ENCODE measurements around the gene RNFT1. TPM values are rescaled to one million over a fixed set of nuclear protein-coding genes. Genes with fewer than 3 reads are reported as not detected.
"Not testable (repeated sequence)": the region's sequence is repeated elsewhere in the genome, so short reads cannot be mapped to it uniquely, and the experiment has no call there.

The RNFT1 gene
- total RNA-seq, 1 donor from 2014 or later, result 30.1 TPM

- DNase-seq (ENCODE audit: low spot score, unreplicated experiment), result no peak
- TF ChIP-seq, protein P1, sequence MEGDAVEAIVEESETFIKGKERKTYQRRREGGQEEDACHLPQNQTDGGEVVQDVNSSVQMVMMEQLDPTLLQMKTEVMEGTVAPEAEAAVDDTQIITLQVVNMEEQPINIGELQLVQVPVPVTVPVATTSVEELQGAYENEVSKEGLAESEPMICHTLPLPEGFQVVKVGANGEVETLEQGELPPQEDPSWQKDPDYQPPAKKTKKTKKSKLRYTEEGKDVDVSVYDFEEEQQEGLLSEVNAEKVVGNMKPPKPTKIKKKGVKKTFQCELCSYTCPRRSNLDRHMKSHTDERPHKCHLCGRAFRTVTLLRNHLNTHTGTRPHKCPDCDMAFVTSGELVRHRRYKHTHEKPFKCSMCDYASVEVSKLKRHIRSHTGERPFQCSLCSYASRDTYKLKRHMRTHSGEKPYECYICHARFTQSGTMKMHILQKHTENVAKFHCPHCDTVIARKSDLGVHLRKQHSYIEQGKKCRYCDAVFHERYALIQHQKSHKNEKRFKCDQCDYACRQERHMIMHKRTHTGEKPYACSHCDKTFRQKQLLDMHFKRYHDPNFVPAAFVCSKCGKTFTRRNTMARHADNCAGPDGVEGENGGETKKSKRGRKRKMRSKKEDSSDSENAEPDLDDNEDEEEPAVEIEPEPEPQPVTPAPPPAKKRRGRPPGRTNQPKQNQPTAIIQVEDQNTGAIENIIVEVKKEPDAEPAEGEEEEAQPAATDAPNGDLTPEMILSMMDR (IDR thresholded peaks at IDR 0.05; ENCODE audit: unreplicated experiment), result no peak
- Mint-ChIP-seq H3K9me3 (ENCODE audit: low read depth) (no peaks in the 10 kb centered on the region), H3K27me3 (no peaks in the 10 kb centered on the region), H3K4me1 (ENCODE audit: low read depth) (no peaks in the 10 kb centered on the region), H3K36me3 (ENCODE audit: insufficient read depth) (peaks cover 14% of the 10 kb centered on the region), H3K4me3 (ENCODE audit: low read depth) (no peak overlapping the region), H3K27ac (no peak overlapping the region)
Observed at GRCh38 chr17:59950049-59950448, 14.5 kb downstream of the RNFT1 start.

- H3K4me3 Mint-ChIP-seq (ENCODE audit: low read depth), result not testable (repeated sequence)
- H3K36me3 Mint-ChIP-seq (ENCODE audit: insufficient read depth), result peaks cover 12% of the 10 kb centered on the region
Observed at GRCh38 chr17:59947310-59947709, 17.2 kb downstream of the RNFT1 start.

DNA sequence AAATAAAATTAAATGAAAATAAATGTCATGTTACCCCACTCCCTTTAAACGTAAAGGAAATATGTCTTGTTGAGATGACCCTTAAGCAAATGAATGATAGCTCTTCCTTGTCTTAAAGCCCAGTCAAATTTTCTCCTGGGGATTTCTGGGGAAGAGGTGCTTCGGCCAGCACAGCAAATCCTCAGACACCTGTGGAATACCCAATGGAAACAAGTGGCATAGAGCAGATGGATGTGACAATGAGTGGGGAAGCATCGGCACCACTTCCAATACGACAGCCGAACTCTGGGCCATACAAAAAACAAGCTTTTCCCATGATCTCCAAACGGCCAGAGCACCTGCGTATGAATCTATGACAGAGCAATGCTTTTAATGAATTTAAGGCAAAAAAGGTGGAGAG is 18.1 kb downstream of the RNFT1 start:
- peaks cover 12% of the 10 kb centered on the region for H3K36me3 Mint-ChIP-seq (ENCODE audit: insufficient read depth)
- H3K27ac Mint-ChIP-seq; H3K4me1 Mint-ChIP-seq (ENCODE audit: low read depth); H3K9me3 Mint-ChIP-seq (ENCODE audit: low read depth); H3K4me3 Mint-ChIP-seq (ENCODE audit: low read depth); H3K27me3 Mint-ChIP-seq; DNase-seq (ENCODE audit: low spot score, unreplicated experiment): not testable (repeated sequence)

More at GRCh38 chr17:59947310-59947709, 17.2 kb downstream of the RNFT1 start:
- not testable (repeated sequence) for H3K9me3 Mint-ChIP-seq (ENCODE audit: low read depth); H3K27me3 Mint-ChIP-seq; H3K4me1 Mint-ChIP-seq (ENCODE audit: low read depth); DNase-seq (ENCODE audit: low spot score, unreplicated experiment)
- H3K27ac Mint-ChIP-seq, result peak overlapping the region; percentile 29

DNA sequence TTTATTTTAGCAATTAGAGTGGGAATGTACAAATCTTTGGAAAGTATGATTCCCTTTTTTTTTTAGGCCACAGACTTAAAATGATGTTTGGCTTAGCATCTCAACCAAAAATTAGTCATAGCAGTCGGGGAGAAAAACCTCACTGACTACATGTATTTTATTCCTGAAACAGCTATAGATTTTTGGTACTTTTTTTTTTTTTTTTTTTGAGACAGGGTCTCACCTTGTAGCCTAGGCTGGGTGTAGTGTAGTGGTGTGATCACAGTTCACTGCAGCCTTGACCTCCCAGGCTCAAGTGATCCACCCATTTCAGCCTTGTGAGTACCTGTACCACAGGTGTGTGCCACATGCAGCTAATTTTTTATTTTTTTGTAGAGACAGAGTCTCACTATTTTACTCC is 23.4 kb downstream of the RNFT1 start:
- H3K4me1 Mint-ChIP-seq (ENCODE audit: low read depth), result no peaks in the 10 kb centered on the region
- peaks cover 15% of the 10 kb centered on the region for H3K36me3 Mint-ChIP-seq (ENCODE audit: insufficient read depth)
- no peak overlapping the region for H3K4me3 Mint-ChIP-seq (ENCODE audit: low read depth)
- DNase-seq (ENCODE audit: low spot score, unreplicated experiment), result no peak
- TF ChIP-seq, protein P1 (IDR thresholded peaks at IDR 0.05; ENCODE audit: unreplicated experiment), result no peak
- H3K27me3 Mint-ChIP-seq, result no peaks in the 10 kb centered on the region
- H3K9me3 Mint-ChIP-seq (ENCODE audit: low read depth), result no peaks in the 10 kb centered on the region
- H3K27ac Mint-ChIP-seq, result no peak overlapping the region

- not testable (repeated sequence) for H3K27me3 Mint-ChIP-seq; H3K4me1 Mint-ChIP-seq (ENCODE audit: low read depth); H3K27ac Mint-ChIP-seq; H3K4me3 Mint-ChIP-seq (ENCODE audit: low read depth); DNase-seq (ENCODE audit: low spot score, unreplicated experiment); H3K9me3 Mint-ChIP-seq (ENCODE audit: low read depth)
- peaks cover 14% of the 10 kb centered on the region for H3K36me3 Mint-ChIP-seq (ENCODE audit: insufficient read depth)
Observed at GRCh38 chr17:59940697-59941096, 23.8 kb downstream of the RNFT1 start.

- H3K9me3 Mint-ChIP-seq (ENCODE audit: low read depth); H3K27me3 Mint-ChIP-seq; H3K4me1 Mint-ChIP-seq (ENCODE audit: low read depth); DNase-seq (ENCODE audit: low spot score, unreplicated experiment); H3K4me3 Mint-ChIP-seq (ENCODE audit: low read depth); H3K27ac Mint-ChIP-seq: not testable (repeated sequence)
- peaks cover 21% of the 10 kb centered on the region for H3K36me3 Mint-ChIP-seq (ENCODE audit: insufficient read depth)
Observed at GRCh38 chr17:59933317-59933716, 31.2 kb downstream of the RNFT1 start.

GRCh38 chr17:59930768-59931167 is 33.8 kb downstream of the RNFT1 start:
- H3K36me3 Mint-ChIP-seq (ENCODE audit: insufficient read depth), result peaks cover 17% of the 10 kb centered on the region
- H3K4me3 Mint-ChIP-seq (ENCODE audit: low read depth); H3K27me3 Mint-ChIP-seq; DNase-seq (ENCODE audit: low spot score, unreplicated experiment); H3K27ac Mint-ChIP-seq; H3K9me3 Mint-ChIP-seq (ENCODE audit: low read depth); H3K4me1 Mint-ChIP-seq (ENCODE audit: low read depth): not testable (repeated sequence)

DNA sequence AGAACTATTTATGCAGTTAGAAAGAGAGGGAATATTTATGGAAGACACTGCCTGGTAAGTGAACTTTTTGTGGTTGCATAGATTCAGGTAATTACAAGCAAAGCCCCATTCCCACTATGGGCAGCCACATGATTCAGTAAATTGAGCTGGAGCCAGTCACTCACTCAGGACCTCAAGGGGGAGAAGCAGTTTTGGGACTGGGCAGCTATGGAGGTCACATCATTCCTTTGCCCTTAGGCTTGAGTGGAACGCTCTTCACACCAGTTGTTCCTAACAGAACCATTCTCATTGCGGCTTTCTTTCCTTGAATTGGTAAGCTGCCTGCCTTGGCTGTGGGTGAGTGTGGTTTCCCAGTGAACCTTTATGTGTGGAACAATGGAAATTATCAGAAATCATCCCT is 34.4 kb downstream of the RNFT1 start:
- not testable (repeated sequence) for H3K9me3 Mint-ChIP-seq (ENCODE audit: low read depth); H3K27me3 Mint-ChIP-seq; H3K27ac Mint-ChIP-seq; DNase-seq (ENCODE audit: low spot score, unreplicated experiment); H3K4me1 Mint-ChIP-seq (ENCODE audit: low read depth); H3K4me3 Mint-ChIP-seq (ENCODE audit: low read depth)
- peaks cover 20% of the 10 kb centered on the region for H3K36me3 Mint-ChIP-seq (ENCODE audit: insufficient read depth)

GRCh38 chr17:59920637-59921036 is 43.9 kb downstream of the RNFT1 start:
- not testable (repeated sequence) for H3K4me3 Mint-ChIP-seq (ENCODE audit: low read depth); H3K9me3 Mint-ChIP-seq (ENCODE audit: low read depth); H3K27ac Mint-ChIP-seq; DNase-seq (ENCODE audit: low spot score, unreplicated experiment); H3K27me3 Mint-ChIP-seq; H3K4me1 Mint-ChIP-seq (ENCODE audit: low read depth)
- peaks cover 16% of the 10 kb centered on the region for H3K36me3 Mint-ChIP-seq (ENCODE audit: insufficient read depth)

Data from progenitor cell of endocrine pancreas (in vitro differentiated cells).